ENCODE data around the gene MBD3. TPM values are rescaled to one million over a fixed set of nuclear protein-coding genes. Genes with fewer than 3 reads are reported as not detected.

Gene MBD3
- total and polyA plus RNA-seq, 2 experiments from 2014 or later, result 93.3 to 171 TPM

DNA sequence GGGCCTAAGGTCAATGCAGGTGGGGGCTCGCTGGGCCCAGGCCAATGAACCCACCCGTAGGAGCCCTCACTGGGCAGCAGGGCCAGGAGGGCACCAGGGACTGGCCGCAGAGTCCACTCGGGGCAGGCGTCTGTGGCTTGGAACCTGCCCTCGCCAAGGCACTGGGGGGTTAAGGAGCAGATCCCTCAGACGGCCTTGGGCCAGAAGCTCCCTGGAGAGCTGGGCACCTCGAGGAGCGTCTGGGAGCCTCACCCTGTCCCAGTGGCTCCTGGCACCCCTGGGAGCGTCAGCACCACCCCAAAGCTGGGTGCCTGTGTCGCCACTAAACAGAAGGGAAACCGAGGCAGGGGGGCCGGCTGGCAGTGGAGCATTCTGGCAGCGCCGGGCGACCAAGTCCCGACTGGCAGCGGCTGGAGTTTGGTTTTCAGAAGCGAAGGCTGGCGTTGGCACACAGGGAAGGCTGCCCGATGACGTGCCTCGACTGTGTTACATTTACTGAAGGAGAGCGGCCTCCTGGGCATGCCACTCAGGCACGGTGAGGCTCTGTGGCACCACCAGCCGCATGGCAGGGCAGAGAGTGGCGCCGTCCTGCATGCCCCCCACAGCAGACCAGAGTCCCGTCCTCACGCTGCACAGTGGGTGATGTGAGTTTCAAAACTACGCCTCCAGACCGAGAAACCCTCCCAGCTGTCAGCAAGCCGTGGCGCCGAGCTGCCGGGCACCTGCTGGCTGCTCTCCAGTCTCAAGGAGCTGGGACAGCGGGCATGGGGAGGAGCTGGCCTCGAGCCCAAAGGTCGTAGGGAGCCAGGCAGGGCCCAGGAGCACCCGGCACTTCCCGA, 15.4 kb downstream of the MBD3 start:
- Histone ChIP-seq H3K9me3 (ENCODE audit: low read depth) (no peaks in the 10 kb centered on the region), H3K4me1 (ENCODE audit: low read depth) (no peaks in the 10 kb centered on the region), H3K4me3 (no peak overlapping the region), H3K27me3 (no peaks in the 10 kb centered on the region), H3K36me3 (peaks cover 28% of the 10 kb centered on the region), H3K27ac (no peak overlapping the region)
- TF ChIP-seq, protein P1, sequence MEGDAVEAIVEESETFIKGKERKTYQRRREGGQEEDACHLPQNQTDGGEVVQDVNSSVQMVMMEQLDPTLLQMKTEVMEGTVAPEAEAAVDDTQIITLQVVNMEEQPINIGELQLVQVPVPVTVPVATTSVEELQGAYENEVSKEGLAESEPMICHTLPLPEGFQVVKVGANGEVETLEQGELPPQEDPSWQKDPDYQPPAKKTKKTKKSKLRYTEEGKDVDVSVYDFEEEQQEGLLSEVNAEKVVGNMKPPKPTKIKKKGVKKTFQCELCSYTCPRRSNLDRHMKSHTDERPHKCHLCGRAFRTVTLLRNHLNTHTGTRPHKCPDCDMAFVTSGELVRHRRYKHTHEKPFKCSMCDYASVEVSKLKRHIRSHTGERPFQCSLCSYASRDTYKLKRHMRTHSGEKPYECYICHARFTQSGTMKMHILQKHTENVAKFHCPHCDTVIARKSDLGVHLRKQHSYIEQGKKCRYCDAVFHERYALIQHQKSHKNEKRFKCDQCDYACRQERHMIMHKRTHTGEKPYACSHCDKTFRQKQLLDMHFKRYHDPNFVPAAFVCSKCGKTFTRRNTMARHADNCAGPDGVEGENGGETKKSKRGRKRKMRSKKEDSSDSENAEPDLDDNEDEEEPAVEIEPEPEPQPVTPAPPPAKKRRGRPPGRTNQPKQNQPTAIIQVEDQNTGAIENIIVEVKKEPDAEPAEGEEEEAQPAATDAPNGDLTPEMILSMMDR (IDR thresholded peaks at IDR 0.05; ENCODE audit: low read depth, low read length), result no peak
- DNase-seq (ENCODE audit: low read depth in 1 of 2, low spot score in 1 of 2), result no peak

DNA sequence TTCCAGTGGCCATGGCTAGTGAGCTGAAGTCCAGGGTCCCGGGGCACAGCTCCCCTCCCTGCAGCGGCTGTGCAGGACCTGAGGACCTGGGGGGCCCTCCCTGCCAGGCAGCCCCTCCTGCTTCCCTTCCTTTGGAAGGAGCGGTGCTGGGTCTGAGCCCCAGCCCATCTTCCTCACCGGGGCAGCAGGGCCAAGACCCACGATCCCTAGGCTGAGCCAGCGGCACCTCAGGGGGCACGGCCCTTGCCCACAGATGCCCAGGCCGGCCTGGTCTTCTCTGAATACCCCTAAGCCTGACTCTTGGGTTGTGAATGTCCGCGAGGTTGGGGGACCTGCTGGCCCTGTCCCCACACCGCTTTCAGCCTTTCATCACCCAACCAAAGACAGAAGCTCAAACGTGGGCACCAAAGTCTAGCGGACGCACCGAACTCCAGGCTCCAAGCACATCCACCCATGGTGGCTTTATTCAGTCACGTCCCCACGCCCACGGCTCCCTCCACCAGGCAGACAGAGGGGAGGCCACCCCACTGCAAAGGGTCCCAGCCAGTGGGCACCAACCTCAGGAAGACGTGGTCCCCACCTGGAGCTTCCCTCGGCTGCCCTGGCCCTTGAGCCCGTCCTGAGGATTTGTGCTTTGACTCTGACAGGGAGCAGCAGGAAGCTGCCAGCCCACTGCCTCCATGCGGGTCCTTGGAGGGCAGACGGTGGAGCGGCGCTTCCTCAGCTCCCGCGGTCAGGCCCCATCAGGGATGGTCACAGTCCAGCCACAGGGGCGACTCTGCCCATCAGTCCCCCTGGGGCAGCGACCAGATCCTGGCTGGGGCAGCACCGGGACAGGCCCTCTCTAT, 16.2 kb downstream of the MBD3 start:
- TF ChIP-seq, protein P1 (IDR thresholded peaks at IDR 0.05; ENCODE audit: low read depth, low read length), result no peak
- no peaks in the 10 kb centered on the region for H3K27me3 ChIP-seq
- no peak overlapping the region for H3K4me3 ChIP-seq
- H3K4me1 ChIP-seq (ENCODE audit: low read depth), result no peaks in the 10 kb centered on the region
- H3K36me3 ChIP-seq, result peaks cover 23% of the 10 kb centered on the region
- no peak for DNase-seq (ENCODE audit: low read depth in 1 of 2, low spot score in 1 of 2)
- no peaks in the 10 kb centered on the region for H3K9me3 ChIP-seq (ENCODE audit: low read depth)
- H3K27ac ChIP-seq, result no peak overlapping the region

DNA sequence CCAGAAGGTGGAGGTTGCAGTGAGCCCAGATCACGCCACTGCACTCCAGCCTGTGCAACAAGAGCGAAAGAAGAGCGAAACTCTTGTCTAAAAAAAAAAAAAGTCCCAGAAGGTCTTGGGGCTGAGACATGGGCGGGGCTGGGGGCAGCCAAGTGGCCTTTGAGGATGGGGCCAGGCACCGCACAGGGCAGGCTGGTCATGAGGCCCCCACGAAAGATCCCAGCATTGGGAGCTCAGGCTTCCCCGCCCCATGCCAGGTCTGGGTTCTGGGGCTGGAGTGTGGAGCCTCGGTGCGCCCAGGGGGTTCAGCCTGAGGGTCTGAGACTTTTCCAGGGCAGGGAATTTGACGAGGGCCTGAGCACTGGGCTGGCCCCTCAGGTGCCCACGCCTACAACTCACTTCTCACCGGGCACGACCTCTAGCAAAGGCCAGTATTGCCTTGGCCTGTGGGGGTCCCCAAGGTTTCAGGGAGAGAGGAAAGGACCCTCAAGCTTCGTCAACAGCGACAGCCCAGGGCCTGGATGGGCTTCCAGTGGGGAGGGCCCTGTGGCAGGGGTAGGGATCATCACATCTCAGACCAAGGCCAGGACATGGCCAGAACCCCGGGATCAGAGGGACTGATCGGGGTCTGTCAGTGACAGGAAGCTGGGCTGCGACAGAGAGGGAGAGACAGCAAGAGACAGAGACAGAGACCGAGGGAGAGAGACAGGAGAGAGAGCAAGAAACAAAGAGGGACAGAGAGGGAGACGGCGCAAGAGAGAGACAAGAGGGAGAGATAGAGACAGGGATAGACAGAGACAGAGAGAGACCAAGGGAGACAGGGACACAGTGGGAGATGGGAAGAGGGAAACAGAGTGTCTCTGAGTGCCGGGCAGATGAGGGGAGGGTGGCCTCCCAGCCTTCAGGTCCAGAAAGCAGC, 17.1 kb downstream of the MBD3 start:
- Histone ChIP-seq H3K4me1 (ENCODE audit: low read depth) (no peaks in the 10 kb centered on the region), H3K36me3 (peaks cover 15% of the 10 kb centered on the region), H3K9me3 (ENCODE audit: low read depth) (no peaks in the 10 kb centered on the region), H3K4me3 (no peak overlapping the region), H3K27me3 (no peaks in the 10 kb centered on the region), H3K27ac (peak overlapping the region; percentile 51)
- TF ChIP-seq, protein P1 (IDR thresholded peaks at IDR 0.05; ENCODE audit: low read depth, low read length), result no peak
- no peak for DNase-seq (ENCODE audit: low read depth in 1 of 2, low spot score in 1 of 2)

DNA sequence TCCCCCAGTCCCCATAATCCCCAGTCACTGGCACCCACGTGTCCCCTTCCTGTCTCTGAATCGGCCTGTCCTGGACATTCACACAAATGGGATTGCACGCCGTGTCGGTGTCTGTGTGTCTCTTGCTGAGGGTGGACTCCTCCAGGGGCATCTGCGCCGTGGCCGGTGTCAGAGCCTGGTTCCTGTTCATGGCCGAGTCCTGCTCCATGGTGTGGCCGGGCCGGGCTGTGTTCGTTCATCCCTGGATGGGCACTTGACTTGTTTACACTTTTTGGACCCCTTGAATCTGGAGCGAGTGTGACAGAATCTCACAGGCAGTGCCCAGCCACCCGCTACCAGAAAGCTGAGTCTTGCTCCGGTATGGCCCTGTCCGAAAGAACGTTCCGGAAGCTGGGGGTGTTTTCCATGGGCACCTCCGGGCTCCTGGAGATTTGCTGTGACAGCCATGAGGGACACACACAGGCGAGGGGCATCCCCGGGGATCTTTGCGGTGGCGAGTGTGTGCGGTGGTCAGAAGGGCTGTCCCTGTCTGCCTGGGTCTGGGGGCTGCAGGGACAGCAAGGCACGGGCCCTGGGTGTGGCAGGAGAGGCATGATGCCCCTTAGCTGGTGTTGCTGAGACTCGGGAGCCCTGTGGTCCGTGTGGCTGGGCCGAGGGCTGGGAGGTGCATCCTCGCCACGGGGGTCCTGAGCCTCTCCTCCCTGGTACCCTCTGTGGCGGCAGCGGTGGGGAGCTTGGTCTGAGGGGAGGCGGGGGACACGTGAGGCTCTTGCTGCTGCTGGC, 18.1 kb downstream of the MBD3 start:
- Histone ChIP-seq H3K4me3 (no peak overlapping the region), H3K4me1 (ENCODE audit: low read depth) (no peaks in the 10 kb centered on the region), H3K27ac (peak overlapping the region; percentile 4), H3K36me3 (peaks cover 10% of the 10 kb centered on the region), H3K9me3 (ENCODE audit: low read depth) (no peaks in the 10 kb centered on the region), H3K27me3 (no peaks in the 10 kb centered on the region)
- TF ChIP-seq, protein P1 (IDR thresholded peaks at IDR 0.05; ENCODE audit: low read depth, low read length), result no peak
- no peak for DNase-seq (ENCODE audit: low read depth in 1 of 2, low spot score in 1 of 2)

Measured in cardiac muscle cell (in vitro differentiated cells and primary cell).